Endodermal cell (in vitro differentiated cells): ENCODE data around the gene JADE3. TPM values are rescaled to one million over a fixed set of nuclear protein-coding genes. Genes with fewer than 3 reads are reported as not detected.

Experiments used
- DNase-seq: peaks from one replicate; pipeline ENCODE4 v3.0.0-alpha.2; 2017
- H3K27ac ChIP-seq: 2 replicates; pipeline ENCODE4 v1.5.1; 2013; ENCODE audit warnings: mild to moderate bottlenecking, low read depth, low read length, moderate library complexity
- H3K27me3 ChIP-seq: 2 replicates; pipeline ENCODE4 v1.6.1; 2013; ENCODE audit warnings: mild to moderate bottlenecking, low read length, moderate library complexity; ENCODE audit not compliant: insufficient read depth, control insufficient read depth, poor library complexity, severe bottlenecking
- H3K36me3 ChIP-seq: 2 replicates; pipeline ENCODE4 v1.7.0; 2013; ENCODE audit warnings: mild to moderate bottlenecking, low read length, moderate library complexity; ENCODE audit not compliant: control insufficient read depth, insufficient read depth
- H3K4me1 ChIP-seq: one replicate; pipeline ENCODE4 v1.7.0; 2013; ENCODE audit warnings: low read length; ENCODE audit not compliant: control insufficient read depth, insufficient read depth
- H3K4me3 ChIP-seq: 2 replicates; pipeline ENCODE4 v1.5.1; 2013; ENCODE audit warnings: mild to moderate bottlenecking, low read length, moderate library complexity
- H3K9ac ChIP-seq: 2 replicates; pipeline ENCODE4 v1.6.1; 2013; ENCODE audit warnings: mild to moderate bottlenecking, low read length, moderate library complexity; ENCODE audit not compliant: poor library complexity, severe bottlenecking; ENCODE audit errors: extremely low read depth
- H3K9me3 ChIP-seq: 2 replicates; pipeline ENCODE4 v1.6.1; 2013; ENCODE audit warnings: mild to moderate bottlenecking, low read length, moderate library complexity; ENCODE audit not compliant: control insufficient read depth
- H3K27ac Mint-ChIP-seq: 2 replicates; pipeline ENCODE4 v1.8.0; 2020; ENCODE audit warnings: mixed read lengths
- H3K27me3 Mint-ChIP-seq: 2 replicates; pipeline ENCODE4 v1.8.0; 2021; ENCODE audit warnings: mild to moderate bottlenecking, mixed read lengths; ENCODE audit not compliant: insufficient read depth
- H3K36me3 Mint-ChIP-seq: 2 replicates; pipeline ENCODE4 v1.8.0; 2020; ENCODE audit warnings: low read depth, mixed read lengths
- H3K4me1 Mint-ChIP-seq: 2 replicates; pipeline ENCODE4 v1.8.0; 2020; ENCODE audit warnings: mixed read lengths
- H3K4me3 Mint-ChIP-seq: 2 replicates; pipeline ENCODE4 v1.8.0; 2020; ENCODE audit warnings: mild to moderate bottlenecking, moderate library complexity, mixed read lengths
- H3K9me3 Mint-ChIP-seq: 2 replicates; pipeline ENCODE4 v1.8.0; 2020; ENCODE audit warnings: mild to moderate bottlenecking, mixed read lengths
- CTCF ChIP-seq: fragments of 200-600 bp; sonication (generic); conservative IDR thresholded peaks from 2 replicates; pipeline ENCODE4 v1.5.0; 2021; ENCODE audit warnings: antibody characterized with exemption, mild to moderate bottlenecking
- WGBS, 2 experiments: methylation state at CpG; one replicate each; pipeline versions ENCODE4 v1.1.5 to v1.1.7; 2013; ENCODE audit warnings: missing lambda C conversion rate in 2 of 2, mixed read lengths in 1 of 2; ENCODE audit not compliant: insufficient coverage in 1 of 2, insufficient read length in 1 of 2; 5-methylcytosine and 5-hydroxymethylcytosine counted together
- long read RNA-seq, 4 experiments: library from polyadenylated mRNA in 2 of 4; library from RNA in 1 of 4; library from capped mRNA in 1 of 4; stranded (forward) in 3 of 4; unstranded in 1 of 4; transcript quantifications; one replicate each; pipeline ENCODE4 v2.0.0, GENCODE V29; 2020 to 2021; ENCODE audit warnings: inconsistent platforms in 1 of 4
- polyA plus RNA-seq, 2 experiments: library from polyadenylated mRNA; stranded (reverse); fragments of 50-300 nt; gene quantifications; one replicate each; pipeline ENCODE4 v1.2.3, GENCODE V29; 2013
- total RNA-seq, 2 donors: library from RNA; stranded (reverse); fragmentation: NEBNext Ultra II Directional in 1 of 2; extraction: Animal tissue kit (Norgen Biotek cat#: 25700) in 1 of 2; gene quantifications; 2 replicates in 1 of 2; 3 replicates in 1 of 2; pipeline ENCODE4 v1.2.1, GENCODE V29; 2021

The JADE3 gene
- total RNA-seq: 10 to 100 TPM; 26.4 to 31.3 TPM
- 15.4 TPM for polyA plus RNA-seq (2013, experiment 1 of 2)
- polyA plus RNA-seq (2013, experiment 2 of 2): 15.9 TPM
- long read RNA-seq, experiment 1, partial matches to known transcripts: 10 of 10 reads
- long read RNA-seq, experiment 1, other reads (novel, unspliced or antisense): 0 of 10 reads
- long read RNA-seq, experiment 2, full-length matches to known transcripts: 26 of 39 reads
- long read RNA-seq, experiment 2, partial matches to known transcripts: 4 of 39 reads
- long read RNA-seq, experiment 2, other reads (novel, unspliced or antisense): 9 of 39 reads
- long read RNA-seq, experiment 3, full-length matches to known transcripts: 25 of 32 reads
- long read RNA-seq, experiment 3, partial matches to known transcripts: 7 of 32 reads
- long read RNA-seq, experiment 3, other reads (novel, unspliced or antisense): 0 of 32 reads
- long read RNA-seq, experiment 4, partial matches to known transcripts: 0 of 22 reads
- long read RNA-seq, experiment 4, other reads (novel, unspliced or antisense): 22 of 22 reads

GRCh38 chrX:46912098-46912602, at the start of gene JADE3:
JADE3 (plus strand) TSS chrX:46912421; CDS start chrX:46984895, 72,474 bp downstream.
- H3K4me3 ChIP-seq: peak within 1 kb of the TSS; percentile 90
- Mint-ChIP-seq H3K27ac (peak within 1 kb of the TSS; percentile 9), H3K4me1 (peaks cover 18% of the 10 kb centered on the region), H3K36me3 (no peaks in the 10 kb centered on the region), H3K9me3 (peaks cover 49% of the 10 kb centered on the region), H3K27me3 (peaks cover 3% of the 10 kb centered on the region), H3K4me3 (peak within 1 kb of the TSS; percentile 90)
- peak; percentile 88 for DNase-seq
- H3K27ac ChIP-seq: peak within 1 kb of the TSS; percentile 38
- 1% methylated on average over 44 of the region's 64 CpGs; no CpG with 5 or more reads in 1 of the 2 experiments for whole genome bisulfite sequencing, 2 experiments
- H3K4me1 ChIP-seq: no peaks in the 10 kb centered on the region
- no peak for TF ChIP-seq CTCF
- no peaks in the 10 kb centered on the region for H3K27me3 ChIP-seq
- H3K9ac ChIP-seq: peak within 1 kb of the TSS; percentile 78
- H3K36me3 ChIP-seq: no peaks in the 10 kb centered on the region
- no peaks in the 10 kb centered on the region for H3K9me3 ChIP-seq

- H3K4me1 Mint-ChIP-seq: no peaks in the 10 kb centered on the region
- TF ChIP-seq CTCF: no peak
- Histone ChIP-seq H3K9ac (no peak overlapping the region), H3K4me1 (no peaks in the 10 kb centered on the region), H3K9me3 (no peaks in the 10 kb centered on the region), H3K27me3 (no peaks in the 10 kb centered on the region), H3K4me3 (no peak overlapping the region), H3K36me3 (peaks cover 8% of the 10 kb centered on the region), H3K27ac (no peak overlapping the region)
- H3K36me3 Mint-ChIP-seq: peaks cover 36% of the 10 kb centered on the region
- H3K27me3 Mint-ChIP-seq: no peaks in the 10 kb centered on the region
- H3K4me3 Mint-ChIP-seq: no peak overlapping the region
- 90% methylated on average over 2 of the region's 2 CpGs; no CpG with 5 or more reads in 1 of the 2 experiments for WGBS, 2 experiments
- no peak overlapping the region for H3K27ac Mint-ChIP-seq
- no peak for DNase-seq
- H3K9me3 Mint-ChIP-seq: peaks cover 38% of the 10 kb centered on the region
These were observed 49.1 kb upstream of the JADE3 start for GRCh38 chrX:46863072-46863471.

GRCh38 chrX:46864606-46865005, 47.6 kb upstream of the JADE3 start:
- no peaks in the 10 kb centered on the region for H3K27me3 ChIP-seq
- no peaks in the 10 kb centered on the region for H3K27me3 Mint-ChIP-seq
- H3K4me3 ChIP-seq: no peak overlapping the region
- H3K9me3 Mint-ChIP-seq: peaks cover 42% of the 10 kb centered on the region
- no peak for DNase-seq
- no peaks in the 10 kb centered on the region for H3K4me1 Mint-ChIP-seq
- H3K36me3 ChIP-seq: peaks cover 8% of the 10 kb centered on the region
- H3K4me1 ChIP-seq: no peaks in the 10 kb centered on the region
- TF ChIP-seq CTCF: no peak
- H3K36me3 Mint-ChIP-seq: peaks cover 36% of the 10 kb centered on the region
- H3K9me3 ChIP-seq: no peaks in the 10 kb centered on the region
- 87% methylated on average over 2 of the region's 2 CpGs; no CpG with 5 or more reads in 1 of the 2 experiments for WGBS, 2 experiments
- no peak overlapping the region for H3K9ac ChIP-seq
- no peak overlapping the region for H3K27ac Mint-ChIP-seq
- H3K27ac ChIP-seq: no peak overlapping the region
- no peak overlapping the region for H3K4me3 Mint-ChIP-seq
